Kidney (tissue), 14 donors: ENCODE data around the gene VWA8. TPM values are rescaled to one million over a fixed set of nuclear protein-coding genes. Genes with fewer than 3 reads are reported as not detected.

Experiments
- DNase-seq, 5 donors: peaks; one replicate each; pipeline ENCODE4 v3.0.0-alpha.2; 2013 to 2020
- FAIRE-seq: peaks from 2 replicates; lab custom pipeline; 2012; peaks lifted over from hg19 to GRCh38; lab: Jason Lieb, UNC
- H3K27ac ChIP-seq, 2 donors: one replicate each; pipeline ENCODE4 v1.7.0; 2013; ENCODE audit warnings: low read depth in 2 of 2, low read length in 2 of 2, inconsistent platforms in 1 of 2
- H3K27me3 ChIP-seq: one replicate; pipeline ENCODE4 v1.7.1; 2013; ENCODE audit warnings: low read length, inconsistent platforms; ENCODE audit not compliant: control insufficient read depth, insufficient read depth
- H3K36me3 ChIP-seq, 3 donors: one replicate each; pipeline versions ENCODE4 v1.7.0 to v1.7.1; 2013; ENCODE audit warnings: low read length in 3 of 3, control low read depth in 1 of 3, inconsistent platforms in 1 of 3; ENCODE audit not compliant: insufficient read depth in 3 of 3, control insufficient read depth in 2 of 3
- H3K4me1 ChIP-seq, 3 donors: one replicate each; pipeline versions ENCODE4 v1.7.0 to v1.7.1; 2013; ENCODE audit warnings: low read length in 3 of 3, inconsistent platforms in 1 of 3, low read depth in 1 of 3; ENCODE audit not compliant: control insufficient read depth in 2 of 3, insufficient read depth in 2 of 3
- H3K4me3 ChIP-seq, 3 donors: one replicate each; pipeline versions ENCODE4 v1.7.0 to v1.8.1; 2013; ENCODE audit warnings: low read length in 3 of 3, control low read depth in 1 of 3, inconsistent platforms in 1 of 3
- H3K9ac ChIP-seq, 3 donors: one replicate each; pipeline versions ENCODE4 v1.7.0 to v1.7.1; 2013; ENCODE audit warnings: low read length in 3 of 3, control low read depth in 1 of 3, inconsistent platforms in 1 of 3
- H3K9me3 ChIP-seq, 3 donors: one replicate each; pipeline versions ENCODE4 v1.7.0 to v1.7.1; 2013; ENCODE audit warnings: low read length in 3 of 3, control low read depth in 1 of 3, inconsistent platforms in 1 of 3; ENCODE audit not compliant: control insufficient read depth in 2 of 3, insufficient read depth in 1 of 3
- CTCF ChIP-seq: IDR thresholded peaks from 3 replicates; pipeline ENCODE4 v1.5.1; 2012; ENCODE audit warnings: mild to moderate bottlenecking, moderate library complexity, borderline replicate concordance; ENCODE audit not compliant: insufficient read depth; ENCODE audit errors: extremely low read depth
- intact Hi-C: fragments of 100-400 bp; cut with DNase I; formaldehyde crosslinking; loops from one replicate; pipeline ENCODE4 v1.11.1; 2022
- polyA plus RNA-seq: library from polyadenylated mRNA; stranded (reverse); fragments of 350-450 nt; fragmentation: Illumina TruSeq; extraction: RNeasy Lipid Tissue Mini Kit (QIAGEN cat#74804); gene quantifications from one replicate; pipeline ENCODE4 v1.2.3, GENCODE V29; 2014; ENCODE audit warnings: low read depth, low replicate concordance; ENCODE audit not compliant: insufficient read depth
- total RNA-seq: library from RNA; stranded (reverse); fragmentation: NEBNext Ultra II Directional; extraction: Animal tissue kit (Norgen Biotek cat#: 25700); gene quantifications from one replicate; pipeline ENCODE4 v1.2.1, GENCODE V29; 2021
- donor health status: control.
- donor health status: control.
- donor health status: control.
- donor health status: control.
- donor health status: control.
- donor health status: DM: yes; HTN: yes; CAD: no.
- donor health status: Normal renal cell carcinoma (clear cell type).

VWA8 gene
- total and polyA plus RNA-seq, 2 donors from 2014 or later: 6.4 to 21.3 TPM

GRCh38 chr13:41944229-41944628, 16.7 kb downstream of the VWA8 start:
- Histone ChIP-seq H3K27me3 (no peaks in the 10 kb centered on the region), H3K9me3 (peaks cover 0 to 19% (median 0%) of the 10 kb centered on the region in 3 donors), H3K4me3 (no peak overlapping the region), H3K4me1 (peaks cover 0 to 26% (median 3%) of the 10 kb centered on the region in 3 donors), H3K27ac (no peak overlapping the region), H3K9ac (no peak overlapping the region), H3K36me3 (peaks cover 0 to 14% (median 0%) of the 10 kb centered on the region in 3 donors)
- FAIRE-seq (no peak), DNase-seq (no peak)
- TF ChIP-seq CTCF: no peak
- intact Hi-C loops: no loop called here

GRCh38 chr13:41942462-41943094, 18.3 kb downstream of the VWA8 start:
- Histone ChIP-seq H3K27me3 (no peaks in the 10 kb centered on the region), H3K9ac (no peak overlapping the region), H3K9me3 (peaks cover 0 to 19% (median 0%) of the 10 kb centered on the region in 3 donors), H3K27ac (peak overlapping the region in 1 of 2 donors; percentile 14), H3K36me3 (peaks cover 0 to 14% (median 0%) of the 10 kb centered on the region in 3 donors), H3K4me3 (no peak overlapping the region), H3K4me1 (peaks cover 0 to 33% (median 3%) of the 10 kb centered on the region in 3 donors)
- intact Hi-C loops: no loop called here
- DNase-seq (peak in 1 of 5 donors; percentile 47), FAIRE-seq (no peak)
- peak; percentile 7 for TF ChIP-seq CTCF

GRCh38 chr13:41941174-41941573, 19.7 kb downstream of the VWA8 start:
- intact Hi-C loops: no loop called here
- FAIRE-seq (no peak), DNase-seq (no peak)
- peaks cover 0 to 33% (median 3%) of the 10 kb centered on the region in 3 donors for H3K4me1 ChIP-seq
- H3K9me3 ChIP-seq: peaks cover 0 to 12% (median 0%) of the 10 kb centered on the region in 3 donors
- TF ChIP-seq CTCF: no peak
- no peaks in the 10 kb centered on the region for H3K27me3 ChIP-seq
- peak overlapping the region in 1 of 2 donors; percentile 53 for H3K27ac ChIP-seq
- peak overlapping the region in 1 of 3 donors; percentile 35 for H3K9ac ChIP-seq
- H3K36me3 ChIP-seq: peaks cover 0 to 2% (median 0%) of the 10 kb centered on the region in 3 donors
- no peak overlapping the region for H3K4me3 ChIP-seq
